Fibroblast of lung (primary cell): ENCODE data around the gene HUS1B.

Experiments used
- CTCF ChIP-seq, 2 donors: IDR thresholded peaks in 1 of 2; conservative IDR thresholded peaks in 1 of 2; 1 replicate in 1 of 2; 2 replicates in 1 of 2; pipeline ENCODE4 v1.5.1; 2011 to 2012; ENCODE audit warnings: low read length in 2 of 2, control low read depth in 1 of 2, inconsistent platforms in 1 of 2, low read depth in 1 of 2, mild to moderate bottlenecking in 1 of 2
- EZH2 ChIP-seq: IDR thresholded peaks from 2 replicates; pipeline ENCODE4 v1.5.1; 2012; ENCODE audit warnings: low read length, control low read depth, mild to moderate bottlenecking; ENCODE audit errors: missing control alignments

- TF ChIP-seq CTCF (conservative IDR thresholded peaks at IDR 0.05 in 1 of 2, IDR thresholded peaks at IDR 0.05 in 1 of 2; ENCODE audit: low read depth in 1 of 2, low read length in 2 of 2) (no peak), EZH2 (no peak)
Measured at GRCh38 chr6:674956-675355, 18.1 kb upstream of the HUS1B start.
